RWPE1 (cell line): ENCODE data around the gene CLEC12A.

Source experiments
- CTCF ChIA-PET: fragments of 350-600 bp; sonication (Branson Sonifier 250); formaldehyde crosslinking; extraction: SDS; loops from one replicate; lab custom pipeline; 2021; lab: Yijun Ruan, JAX
- POLR2A ChIA-PET: fragments of 400-600 bp; formaldehyde crosslinking; extraction: SDS; loops from one replicate; lab custom pipeline; 2020; ENCODE audit warnings: antibody characterized with exemption; ENCODE audit not compliant: low non-redundant PET; lab: Yijun Ruan, JAX
- DNase-seq: peaks from one replicate; pipeline ENCODE4 v3.0.0; 2012; ENCODE audit warnings: low spot score
- H3K27ac ChIP-seq: fragments of 450-650 bp; 2 replicates; pipeline ENCODE4 v1.5.1; 2017
- TF ChIP-seq, protein P1 (sequence below): fragments of 450-650 bp; conservative IDR thresholded peaks from 2 replicates; pipeline ENCODE4 v1.5.1; 2017; ENCODE audit warnings: low read depth, mild to moderate bottlenecking

Gene CLEC12A

DNA sequence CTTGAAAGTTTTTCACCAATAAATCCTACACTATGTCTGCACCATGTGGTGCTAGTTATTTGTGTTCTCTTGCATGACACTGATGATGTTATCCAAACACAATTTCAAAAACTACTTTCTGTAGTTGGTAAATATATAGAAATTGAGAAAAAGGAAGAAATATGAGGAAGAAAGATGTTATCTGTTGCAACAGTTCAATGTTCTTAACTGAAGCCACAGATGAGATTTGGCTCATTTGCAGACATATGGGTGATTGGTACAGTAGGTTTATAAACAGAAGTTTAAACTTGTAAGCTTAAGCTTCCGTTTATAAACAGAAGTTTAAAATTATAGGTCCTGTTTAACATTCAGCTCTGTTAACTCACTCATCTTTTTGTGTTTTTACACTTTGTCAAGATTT is at the start of gene CLEC12A:
CLEC12A (plus strand) TSS at position 229 of the 400 bp plus-strand sequence. CDS start 188 bp downstream, outside the sequence.
- CTCF ChIA-PET: no interaction called here
- H3K27ac ChIP-seq: no peak within 1 kb of the TSS
- no peak for DNase-seq
- POLR2A ChIA-PET: no interaction called here
- TF ChIP-seq, protein P1, sequence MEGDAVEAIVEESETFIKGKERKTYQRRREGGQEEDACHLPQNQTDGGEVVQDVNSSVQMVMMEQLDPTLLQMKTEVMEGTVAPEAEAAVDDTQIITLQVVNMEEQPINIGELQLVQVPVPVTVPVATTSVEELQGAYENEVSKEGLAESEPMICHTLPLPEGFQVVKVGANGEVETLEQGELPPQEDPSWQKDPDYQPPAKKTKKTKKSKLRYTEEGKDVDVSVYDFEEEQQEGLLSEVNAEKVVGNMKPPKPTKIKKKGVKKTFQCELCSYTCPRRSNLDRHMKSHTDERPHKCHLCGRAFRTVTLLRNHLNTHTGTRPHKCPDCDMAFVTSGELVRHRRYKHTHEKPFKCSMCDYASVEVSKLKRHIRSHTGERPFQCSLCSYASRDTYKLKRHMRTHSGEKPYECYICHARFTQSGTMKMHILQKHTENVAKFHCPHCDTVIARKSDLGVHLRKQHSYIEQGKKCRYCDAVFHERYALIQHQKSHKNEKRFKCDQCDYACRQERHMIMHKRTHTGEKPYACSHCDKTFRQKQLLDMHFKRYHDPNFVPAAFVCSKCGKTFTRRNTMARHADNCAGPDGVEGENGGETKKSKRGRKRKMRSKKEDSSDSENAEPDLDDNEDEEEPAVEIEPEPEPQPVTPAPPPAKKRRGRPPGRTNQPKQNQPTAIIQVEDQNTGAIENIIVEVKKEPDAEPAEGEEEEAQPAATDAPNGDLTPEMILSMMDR: no peak

DNA sequence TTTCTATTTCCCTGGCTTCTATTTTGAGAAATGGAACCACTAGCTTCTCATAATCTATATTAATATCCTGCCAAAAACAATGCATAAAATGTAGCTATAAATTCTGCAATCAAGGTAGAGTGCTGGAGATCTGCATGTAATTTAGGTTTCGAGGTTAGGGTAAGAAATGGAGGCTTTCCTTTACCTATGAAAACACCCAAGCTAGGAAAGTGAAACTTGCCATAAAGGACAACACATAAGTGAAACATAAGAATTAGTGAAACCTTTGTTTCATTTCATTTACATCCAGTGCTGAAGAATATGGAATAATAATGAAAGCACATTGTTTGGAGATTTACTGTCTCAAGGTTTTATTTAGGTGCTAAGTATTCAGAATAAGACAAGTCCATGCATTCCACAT is 48.8 kb upstream of the CLEC12A start:
- TF ChIP-seq, protein P1: no peak
- ChIA-PET POLR2A (no interaction called here), CTCF (interaction anchor here (0.7 kb wide), 1 partner anchor 22 kb away, joined by 4 read pairs; no protein-coding TSS in a partner anchor)
- no peak overlapping the region for H3K27ac ChIP-seq
- DNase-seq: no peak

DNA sequence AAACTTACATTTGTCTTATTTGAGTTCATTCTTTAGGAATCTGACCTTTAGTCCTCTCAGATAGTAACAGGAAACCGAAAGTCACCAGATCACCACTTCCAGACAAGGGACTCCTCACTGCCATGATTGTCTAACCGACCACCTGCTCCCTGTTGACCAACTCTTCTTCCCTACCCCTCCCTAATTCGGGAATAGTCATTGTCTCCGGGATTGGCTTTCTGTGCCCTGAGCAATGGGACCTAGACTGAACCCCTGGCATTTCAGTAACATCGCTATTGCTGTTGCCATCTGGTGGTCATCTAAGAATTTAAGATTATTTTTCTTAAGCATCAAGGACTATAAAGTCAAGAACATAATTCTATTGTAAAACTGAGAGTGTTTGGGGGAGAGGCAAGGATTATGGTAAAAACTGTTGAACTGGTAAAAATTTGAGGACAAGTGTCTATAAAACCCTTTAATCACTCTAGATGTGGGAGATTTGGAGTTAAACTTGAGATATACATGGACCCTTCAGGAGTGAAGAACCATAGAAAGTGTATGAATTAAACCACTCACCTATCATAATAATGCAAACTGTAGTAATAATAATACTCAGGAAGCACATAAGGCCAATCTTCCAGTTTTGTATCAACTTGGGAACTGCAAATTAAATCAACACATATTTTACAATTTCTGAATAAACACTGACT is 45.4 kb upstream of the CLEC12A start:
- POLR2A ChIA-PET: no interaction called here
- CTCF ChIA-PET: interaction anchor here (1.0 to 1.7 kb wide), 2 partner anchors 15 to 112 kb away, joined by 3 to 14 read pairs; no protein-coding TSS in a partner anchor
- DNase-seq: peak; percentile 23

DNA sequence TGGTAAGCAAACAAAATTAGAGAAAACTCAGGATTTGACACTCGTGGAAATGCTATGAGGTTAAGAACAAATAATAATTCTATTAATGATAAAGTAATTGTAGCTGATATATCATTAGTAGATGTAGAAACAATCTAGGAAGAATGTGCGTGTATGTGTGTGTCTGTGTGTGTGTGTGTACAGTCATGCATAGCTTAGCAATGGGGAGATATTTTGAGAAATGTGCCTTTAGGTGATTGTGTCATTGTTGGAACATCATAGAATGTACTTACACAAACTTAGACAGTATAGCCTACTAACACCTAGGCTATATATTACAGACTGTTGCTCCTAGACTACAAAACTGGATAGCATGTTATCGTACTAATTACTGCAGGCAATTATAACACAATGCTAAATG is 44.3 kb upstream of the CLEC12A start:
- POLR2A ChIA-PET: no interaction called here
- TF ChIP-seq, protein P1: no peak
- H3K27ac ChIP-seq: no peak overlapping the region
- CTCF ChIA-PET: interaction anchor here (1.3 to 2.0 kb wide), 2 partner anchors 113 to 129 kb away, joined by 3 to 7 read pairs; no protein-coding TSS in a partner anchor
- no peak for DNase-seq

More for the DNA sequence above, 45.4 kb upstream of the CLEC12A start:
- TF ChIP-seq, protein P1: peak; percentile 27
- H3K27ac ChIP-seq: no peak overlapping the region

DNA sequence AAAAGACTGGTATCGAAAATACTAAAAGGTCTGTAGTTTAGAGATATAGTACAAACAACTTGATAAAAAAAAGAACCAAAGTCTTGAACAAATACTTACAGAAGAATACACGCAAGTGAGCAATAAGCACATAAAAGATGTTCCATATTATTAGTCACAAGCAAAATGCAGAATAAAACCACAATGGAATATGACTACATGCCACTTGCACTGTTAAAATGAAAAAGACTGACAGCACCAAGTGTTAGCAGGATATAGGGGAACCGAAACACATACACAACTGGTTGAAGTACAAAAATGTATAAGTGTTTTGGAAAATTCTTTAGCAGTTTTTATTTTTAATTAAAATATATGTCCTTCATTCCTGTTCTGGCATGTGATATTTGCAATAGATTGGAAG is 42.6 kb upstream of the CLEC12A start:
- no peak overlapping the region for H3K27ac ChIP-seq
- CTCF ChIA-PET: interaction anchor here (0.7 kb wide), 1 partner anchor 1249 kb away, joined by 3 read pairs; no protein-coding TSS in a partner anchor
- POLR2A ChIA-PET: no interaction called here
- TF ChIP-seq, protein P1: no peak
- DNase-seq: no peak

DNA sequence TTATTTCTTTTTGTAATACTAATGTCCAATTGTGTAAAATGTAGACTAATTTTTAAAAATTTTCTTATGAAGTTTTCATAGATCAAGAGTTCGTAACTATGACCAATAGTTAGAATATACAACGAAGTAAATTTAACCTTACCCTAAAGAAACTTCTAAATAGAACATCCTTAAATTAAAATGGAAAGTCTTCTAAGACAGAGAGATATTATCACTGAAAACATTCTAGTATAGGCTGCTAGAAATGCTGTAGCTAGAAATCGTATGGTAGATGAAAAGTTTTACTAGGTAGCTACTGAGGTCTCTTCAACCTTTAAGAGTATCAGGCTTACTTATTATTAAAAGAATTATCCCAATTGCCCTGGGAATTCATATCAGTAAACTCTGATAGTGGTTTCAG is 40.0 kb upstream of the CLEC12A start:
- POLR2A ChIA-PET: no interaction called here
- TF ChIP-seq, protein P1: no peak
- CTCF ChIA-PET: interaction anchor here (0.7 to 1.3 kb wide), 2 partner anchors 9 to 1252 kb away, joined by 3 to 4 read pairs; no protein-coding TSS in a partner anchor
- no peak overlapping the region for H3K27ac ChIP-seq
- DNase-seq: no peak
